Neural progenitor cell (in vitro differentiated cells): ENCODE measurements around the gene PPP6R3. TPM values are rescaled to one million over a fixed set of nuclear protein-coding genes. Genes with fewer than 3 reads are reported as not detected.

Experiments
- DNase-seq: peaks from one replicate; pipeline ENCODE4 v3.0.0-alpha.2; 2016; ENCODE audit warnings: low spot score
- H2AFZ ChIP-seq: fragments of 200-600 bp; sonication (generic); replicated peaks from 2 replicates; pipeline ENCODE4 v1.6.1; 2016; ENCODE audit warnings: antibody characterized with exemption
- H3F3A ChIP-seq: fragments of 200-600 bp; sonication (generic); 2 replicates; pipeline ENCODE4 v1.6.1; 2016; ENCODE audit warnings: antibody characterized with exemption, low read depth
- H3K27ac ChIP-seq: fragments of 200-600 bp; sonication (generic); 2 replicates; pipeline ENCODE4 v1.5.1; 2016; ENCODE audit warnings: mild to moderate bottlenecking
- H3K27me3 ChIP-seq: fragments of 200-600 bp; sonication (generic); 2 replicates; pipeline ENCODE4 v1.6.1; 2016; ENCODE audit warnings: mild to moderate bottlenecking, moderate library complexity
- H3K36me3 ChIP-seq: fragments of 200-600 bp; sonication (generic); 2 replicates; pipeline ENCODE4 v1.5.1; 2016
- H3K4me1 ChIP-seq: fragments of 200-600 bp; sonication (generic); 2 replicates; pipeline ENCODE4 v1.6.1; 2016; ENCODE audit warnings: mixed run types
- H3K4me2 ChIP-seq: fragments of 200-600 bp; sonication (generic); 2 replicates; pipeline ENCODE4 v1.6.1; 2016
- H3K4me3 ChIP-seq: fragments of 200-600 bp; sonication (generic); 2 replicates; pipeline ENCODE4 v1.5.1; 2016
- H3K79me2 ChIP-seq: fragments of 200-600 bp; sonication (generic); 2 replicates; pipeline ENCODE4 v1.6.1; 2016; ENCODE audit warnings: low read depth
- H3K9ac ChIP-seq: fragments of 200-600 bp; sonication (generic); 2 replicates; pipeline ENCODE4 v1.6.1; 2016
- H3K9me3 ChIP-seq: fragments of 200-600 bp; sonication (generic); 2 replicates; pipeline ENCODE4 v1.5.1; 2016; ENCODE audit warnings: low read depth
- H4K20me1 ChIP-seq: fragments of 200-600 bp; sonication (generic); 2 replicates; pipeline ENCODE4 v1.6.1; 2016; ENCODE audit warnings: low read depth
- H3K27ac Mint-ChIP-seq: 3 replicates; pipeline ENCODE4 v1.8.0; 2021; ENCODE audit warnings: mixed read lengths
- H3K27me3 Mint-ChIP-seq: 2 replicates; pipeline ENCODE4 v1.8.0; 2022; ENCODE audit warnings: low read depth, mild to moderate bottlenecking, inconsistent platforms, moderate library complexity, mixed read lengths; ENCODE audit not compliant: insufficient read depth
- H3K36me3 Mint-ChIP-seq: 3 replicates; pipeline ENCODE4 v1.8.0; 2021; ENCODE audit warnings: mixed read lengths
- H3K4me1 Mint-ChIP-seq: 3 replicates; pipeline ENCODE4 v1.8.0; 2021; ENCODE audit warnings: mixed read lengths
- H3K4me3 Mint-ChIP-seq: 3 replicates; pipeline ENCODE4 v1.8.0; 2021; ENCODE audit warnings: mild to moderate bottlenecking, moderate library complexity, mixed read lengths
- H3K9me3 Mint-ChIP-seq: 3 replicates; pipeline ENCODE4 v1.8.0; 2020; ENCODE audit warnings: mixed read lengths
- EZH2 ChIP-seq: fragments of 200-600 bp; sonication (generic); IDR thresholded peaks from 2 replicates; pipeline ENCODE4 v1.6.1; 2017; ENCODE audit warnings: antibody characterized with exemption, mild to moderate bottlenecking, moderate library complexity
- EZH2phosphoT487 ChIP-seq: fragments of 200-600 bp; sonication (generic); IDR thresholded peaks from 2 replicates; pipeline ENCODE4 v1.6.1; 2017; ENCODE audit warnings: antibody characterized with exemption
- total RNA-seq: library from RNA; depleted of rRNA; stranded (reverse); fragments of >200 nt; gene quantifications from 2 replicates; pipeline ENCODE4 v1.2.3, GENCODE V29; 2015; ENCODE audit warnings: low replicate concordance
- TF ChIP-seq, protein P1 (sequence below): fragments of 200-600 bp; sonication (generic); IDR thresholded peaks from 2 replicates; pipeline ENCODE4 v1.5.1; 2017; ENCODE audit warnings: antibody characterized with exemption, mild to moderate bottlenecking

Gene PPP6R3
- total RNA-seq, 1 donor from 2014 or later, result 197 TPM

DNA sequence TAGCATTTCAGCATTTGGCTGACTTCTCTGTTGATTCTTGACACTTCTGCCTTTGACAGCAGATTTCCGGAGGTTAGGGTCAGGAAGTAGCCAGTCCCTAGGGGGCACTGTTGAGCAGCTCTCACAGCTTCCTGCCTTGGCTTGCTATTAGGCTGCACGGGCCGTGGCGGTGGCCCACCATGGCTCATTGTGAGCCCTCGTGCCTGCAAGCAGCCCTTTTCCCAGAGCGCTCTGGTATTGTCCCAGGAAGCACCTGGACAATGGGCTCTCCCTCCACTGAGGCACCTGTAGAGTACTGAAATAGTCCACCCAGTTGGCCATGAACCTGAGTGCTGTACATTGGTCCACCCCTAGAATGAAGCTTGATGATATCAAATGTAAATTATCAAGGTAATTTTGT, 123.5 kb downstream of the PPP6R3 start:
- Histone ChIP-seq H3K79me2 (peaks cover 18% of the 10 kb centered on the region), H4K20me1 (peaks cover 40% of the 10 kb centered on the region), H3K4me3 (no peak overlapping the region), H3K9me3 (no peaks in the 10 kb centered on the region), H3K4me1 (no peaks in the 10 kb centered on the region), H3K27me3 (no peaks in the 10 kb centered on the region), H2AFZ (no peak overlapping the region), H3K9ac (no peak overlapping the region), H3K36me3 (no peaks in the 10 kb centered on the region), H3K27ac (no peak overlapping the region), H3F3A (peaks cover 16% of the 10 kb centered on the region), H3K4me2 (no peak overlapping the region)
- Mint-ChIP-seq H3K9me3 (no peaks in the 10 kb centered on the region), H3K36me3 (peaks cover 32% of the 10 kb centered on the region), H3K27me3 (peaks cover 2% of the 10 kb centered on the region), H3K4me3 (no peak overlapping the region), H3K27ac (no peak overlapping the region), H3K4me1 (no peaks in the 10 kb centered on the region)
- TF ChIP-seq, protein P1, sequence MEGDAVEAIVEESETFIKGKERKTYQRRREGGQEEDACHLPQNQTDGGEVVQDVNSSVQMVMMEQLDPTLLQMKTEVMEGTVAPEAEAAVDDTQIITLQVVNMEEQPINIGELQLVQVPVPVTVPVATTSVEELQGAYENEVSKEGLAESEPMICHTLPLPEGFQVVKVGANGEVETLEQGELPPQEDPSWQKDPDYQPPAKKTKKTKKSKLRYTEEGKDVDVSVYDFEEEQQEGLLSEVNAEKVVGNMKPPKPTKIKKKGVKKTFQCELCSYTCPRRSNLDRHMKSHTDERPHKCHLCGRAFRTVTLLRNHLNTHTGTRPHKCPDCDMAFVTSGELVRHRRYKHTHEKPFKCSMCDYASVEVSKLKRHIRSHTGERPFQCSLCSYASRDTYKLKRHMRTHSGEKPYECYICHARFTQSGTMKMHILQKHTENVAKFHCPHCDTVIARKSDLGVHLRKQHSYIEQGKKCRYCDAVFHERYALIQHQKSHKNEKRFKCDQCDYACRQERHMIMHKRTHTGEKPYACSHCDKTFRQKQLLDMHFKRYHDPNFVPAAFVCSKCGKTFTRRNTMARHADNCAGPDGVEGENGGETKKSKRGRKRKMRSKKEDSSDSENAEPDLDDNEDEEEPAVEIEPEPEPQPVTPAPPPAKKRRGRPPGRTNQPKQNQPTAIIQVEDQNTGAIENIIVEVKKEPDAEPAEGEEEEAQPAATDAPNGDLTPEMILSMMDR, result peak; percentile 87
- TF ChIP-seq EZH2, result no peak
- peak; percentile 82 for DNase-seq

DNA sequence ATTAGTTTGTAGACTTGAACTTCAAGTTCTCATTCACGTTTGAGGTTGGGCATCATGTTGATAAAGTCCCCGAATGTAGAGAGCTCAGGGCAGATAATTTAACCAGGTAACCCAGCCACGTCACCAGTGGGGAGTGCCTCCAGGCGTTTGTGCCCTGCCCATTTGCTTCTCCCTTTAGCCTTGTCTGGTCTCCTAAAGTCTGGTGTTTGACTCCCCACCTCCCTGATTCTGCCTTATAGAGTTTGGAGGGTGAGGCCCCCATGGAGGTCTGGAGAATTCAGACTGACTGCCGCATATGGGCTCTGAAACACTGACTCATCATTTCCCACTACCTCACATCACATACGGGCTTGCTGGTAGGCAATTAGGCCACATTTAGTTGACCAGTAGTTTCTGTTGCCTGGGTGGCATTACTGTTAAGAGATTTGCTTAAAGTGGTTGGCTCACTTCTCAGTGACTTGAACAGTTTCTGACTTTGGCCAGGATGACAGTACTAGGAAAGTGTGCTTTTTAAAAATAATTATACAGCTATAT, 124.5 kb downstream of the PPP6R3 start:
- Histone ChIP-seq H3K9ac (no peak overlapping the region), H4K20me1 (peaks cover 40% of the 10 kb centered on the region), H3K9me3 (no peaks in the 10 kb centered on the region), H3F3A (peaks cover 16% of the 10 kb centered on the region), H3K4me1 (no peaks in the 10 kb centered on the region), H3K36me3 (no peaks in the 10 kb centered on the region), H3K27me3 (no peaks in the 10 kb centered on the region), H3K4me3 (no peak overlapping the region), H3K79me2 (peaks cover 18% of the 10 kb centered on the region), H2AFZ (no peak overlapping the region), H3K27ac (no peak overlapping the region), H3K4me2 (no peak overlapping the region)
- H3K9me3 Mint-ChIP-seq, result no peaks in the 10 kb centered on the region
- H3K27ac Mint-ChIP-seq, result no peak overlapping the region
- peaks cover 31% of the 10 kb centered on the region for H3K36me3 Mint-ChIP-seq
- H3K4me1 Mint-ChIP-seq, result no peaks in the 10 kb centered on the region
- DNase-seq, result no peak
- TF ChIP-seq EZH2phosphoT487 (no peak), EZH2 (no peak)
- TF ChIP-seq, protein P1, result no peak
- peaks cover 2% of the 10 kb centered on the region for H3K27me3 Mint-ChIP-seq
- H3K4me3 Mint-ChIP-seq, result no peak overlapping the region

DNA sequence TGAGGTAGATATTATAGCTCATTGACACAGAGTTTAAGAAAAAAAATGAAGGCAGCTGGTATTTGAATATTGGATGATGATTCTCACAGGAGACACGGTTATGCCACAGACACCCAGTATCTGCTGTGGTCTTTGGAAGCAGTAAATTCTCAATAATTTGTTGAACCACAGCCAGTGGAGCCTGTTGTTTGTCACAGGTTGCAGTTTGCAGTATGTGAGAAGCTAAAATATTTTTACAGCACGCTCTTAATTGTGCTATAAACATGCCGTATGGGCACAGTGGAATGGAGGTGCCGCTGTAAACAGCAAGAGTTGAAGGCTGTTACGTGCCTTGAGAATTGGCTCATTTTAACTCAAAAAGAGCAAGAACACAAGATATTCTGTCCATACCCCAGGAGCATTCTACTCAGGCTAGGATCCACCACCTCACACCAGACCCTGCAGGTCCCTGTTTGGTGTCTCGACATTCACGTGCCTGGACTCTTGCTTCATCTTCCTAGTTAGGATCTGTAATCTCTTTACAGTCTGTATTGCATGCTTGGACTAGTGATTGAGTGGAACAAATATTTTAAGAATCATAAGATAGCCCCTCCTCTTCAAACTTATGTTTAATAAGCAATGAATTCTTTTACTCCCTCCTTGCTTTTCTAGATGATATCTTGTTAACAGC, 129.1 kb downstream of the PPP6R3 start:
- no peak overlapping the region for H3K9ac ChIP-seq
- no peak for TF ChIP-seq EZH2phosphoT487
- no peak for TF ChIP-seq EZH2
- TF ChIP-seq, protein P1, result no peak
- Mint-ChIP-seq H3K4me3 (no peak overlapping the region), H3K4me1 (no peaks in the 10 kb centered on the region), H3K36me3 (peaks cover 52% of the 10 kb centered on the region), H3K27ac (no peak overlapping the region), H3K27me3 (peaks cover 2% of the 10 kb centered on the region), H3K9me3 (no peaks in the 10 kb centered on the region)
- no peak overlapping the region for H3K4me3 ChIP-seq
- H3K9me3 ChIP-seq, result no peaks in the 10 kb centered on the region
- peaks cover 12% of the 10 kb centered on the region for H3K79me2 ChIP-seq
- peaks cover 5% of the 10 kb centered on the region for H4K20me1 ChIP-seq
- peaks cover 13% of the 10 kb centered on the region for H3K36me3 ChIP-seq
- H3K27ac ChIP-seq, result no peak overlapping the region
- no peak for DNase-seq
- no peaks in the 10 kb centered on the region for H3K27me3 ChIP-seq
- no peaks in the 10 kb centered on the region for H3K4me1 ChIP-seq
- H3K4me2 ChIP-seq, result no peak overlapping the region
- no peak overlapping the region for H2AFZ ChIP-seq
- H3F3A ChIP-seq, result no peaks in the 10 kb centered on the region
